Adrenal gland (tissue), 12 donors: ENCODE data around the gene ABAT. TPM values are rescaled to one million over a fixed set of nuclear protein-coding genes. Genes with fewer than 3 reads are reported as not detected.

ENCODE experiments used
- DNase-seq, 7 donors: peaks; one replicate each; pipeline ENCODE4 v3.0.0-alpha.2; 2019 to 2020
- H3K27ac ChIP-seq, 5 donors: fragments of 200-600 bp; sonication (generic) in 4 of 5; 1 replicate in 3 of 5; 2 replicates in 2 of 5; pipeline versions ENCODE4 v1.5.1 to v1.8.0; 2016 to 2020; ENCODE audit warnings: mild to moderate bottlenecking in 1 of 5
- H3K27me3 ChIP-seq: fragments of 200-600 bp; 2 replicates; pipeline ENCODE4 v1.8.0; 2021
- H3K36me3 ChIP-seq, 2 donors: fragments of 200-600 bp; replicated peaks in 1 of 2; 1 replicate in 1 of 2; 2 replicates in 1 of 2; pipeline versions ENCODE4 v1.5.1 to v1.8.0; 2018 to 2022
- H3K4me1 ChIP-seq, 2 donors: fragments of 200-600 bp; replicated peaks in 1 of 2; 1 replicate in 1 of 2; 2 replicates in 1 of 2; pipeline versions ENCODE4 v1.5.1 to v1.8.0; 2018 to 2021
- H3K4me3 ChIP-seq, 4 donors: fragments of 200-600 bp; sonication (generic) in 3 of 4; one replicate each; pipeline ENCODE4 v1.5.1; 2016 to 2018
- H3K9me3 ChIP-seq, 3 donors: fragments of 200-600 bp; sonication (generic) in 1 of 3; replicated peaks in 1 of 3; 1 replicate in 2 of 3; 2 replicates in 1 of 3; pipeline versions ENCODE4 v1.5.1 to v1.8.0; 2016 to 2021
- CTCF ChIP-seq, 6 experiments: fragments of 450-650 bp in 4 of 6; fragments of 200-600 bp in 2 of 6; sonication (generic) in 1 of 6; IDR thresholded peaks; 1 replicate in 5 of 6; 2 replicates in 1 of 6; pipeline versions ENCODE4 v1.5.1 to v1.8.0; 2016 to 2021; ENCODE audit warnings: antibody characterized with exemption in 6 of 6, mild to moderate bottlenecking in 2 of 6, moderate library complexity in 1 of 6
- POLR2A ChIP-seq, 2 donors: fragments of 450-650 bp; IDR thresholded peaks; one replicate each; pipeline ENCODE4 v1.6.1; 2017; ENCODE audit warnings: antibody characterized with exemption in 2 of 2, mild to moderate bottlenecking in 2 of 2, moderate library complexity in 1 of 2
- WGBS, 4 donors: extraction: QIAGEN DNeasy Blood & Tissue Kit in 2 of 4; methylation state at CpG; one replicate each; pipeline versions ENCODE4 v1.1.5 to v1.1.7; 2013 to 2017; 5-methylcytosine and 5-hydroxymethylcytosine counted together
- intact Hi-C, 2 donors: fragments of 100-400 bp; cut with DNase I; formaldehyde crosslinking; loops; one replicate each; pipeline versions ENCODE4 v1.14.1 to v1.15.0; 2022 to 2023
- polyA plus RNA-seq, 3 donors: library from polyadenylated mRNA; stranded (reverse); fragments of 200-250 nt in 2 of 3; fragments of 350-450 nt in 1 of 3; fragmentation: Illumina TruSeq in 1 of 3; extraction: RNeasy Lipid Tissue Mini Kit (QIAGEN cat#74804) in 1 of 3; gene quantifications; one replicate each; pipeline ENCODE4 v1.2.3, GENCODE V29; 2013 to 2014
- total RNA-seq, 9 donors: library from RNA; depleted of rRNA in 4 of 9; stranded (reverse); fragments of >200 nt in 4 of 9; fragments of 120-200 nt in 1 of 9; fragmentation: NEBNext Ultra II Directional in 1 of 9; extraction: Animal tissue kit (Norgen Biotek cat#: 25700) in 1 of 9; gene quantifications; one replicate each; pipeline versions ENCODE4 v1.1.0 to v1.2.4, GENCODE V29; 2013 to 2023
- donor health status: healthy with polysubstance abuse.
- donor health status: Bipolar disorder and iron deficiency.
- donor health status: DM: yes; HTN: yes; CAD: no.
- donor health status: DM: no; HTN: no; CAD: no.
- donor health status: DM: no; HTN: no; CAD: no.
- donor health status: DM: yes; HTN: yes; CAD: no.

The ABAT gene
- total and polyA plus RNA-seq, 12 donors, result 12.1 to 89.2 (median 28.5) TPM

GRCh38 chr16:8660841-8661301 is 13.5 kb upstream of the ABAT start:
- Histone ChIP-seq H3K27ac (no peak overlapping the region), H3K27me3 (no peaks in the 10 kb centered on the region), H3K36me3 (peaks cover 0 to 5% of the 10 kb centered on the region in 2 donors), H3K4me1 (no peaks in the 10 kb centered on the region), H3K4me3 (no peak overlapping the region), H3K9me3 (no peaks in the 10 kb centered on the region)
- DNase-seq, result peak; percentile 61 to 88 (median 76)
- 14 to 24% (median 19%) methylated on average over 8 to 13 of the region's 13 CpGs for WGBS, 4 donors
- no peak for TF ChIP-seq POLR2A (IDR thresholded peaks at IDR 0.05)
- peak; percentile 30 to 89 (median 80) for TF ChIP-seq CTCF (IDR thresholded peaks at IDR 0.05)
- intact Hi-C loops, result loop anchor here (5.0 kb wide), 2 partner anchors 131 to 221 kb away; partner anchors contain the start of gene LITAFD (in 1 of the 2)

- WGBS, 4 donors, result 50 to 74% (median 65%) methylated on average over 4 to 5 of the region's 5 CpGs
- DNase-seq, result no peak
- no peak overlapping the region for H3K27ac ChIP-seq
- no peaks in the 10 kb centered on the region for H3K9me3 ChIP-seq
- TF ChIP-seq CTCF (IDR thresholded peaks at IDR 0.05) (no peak), POLR2A (IDR thresholded peaks at IDR 0.05) (no peak)
- no peaks in the 10 kb centered on the region for H3K4me1 ChIP-seq
- H3K4me3 ChIP-seq, result no peak overlapping the region
- peaks cover 0 to 5% of the 10 kb centered on the region in 2 donors for H3K36me3 ChIP-seq
- H3K27me3 ChIP-seq, result no peaks in the 10 kb centered on the region
- intact Hi-C loops, result loop anchor here (5.0 kb wide), 2 partner anchors 131 to 221 kb away; partner anchors contain the start of gene LITAFD (in 1 of the 2)
These were observed 12.7 kb upstream of the ABAT start for GRCh38 chr16:8661703-8662102.

- no peak for TF ChIP-seq CTCF (IDR thresholded peaks at IDR 0.05)
- TF ChIP-seq POLR2A (IDR thresholded peaks at IDR 0.05), result no peak
- H3K27me3 ChIP-seq, result no peaks in the 10 kb centered on the region
- no peak overlapping the region for H3K4me3 ChIP-seq
- H3K36me3 ChIP-seq, result peaks cover 0 to 5% of the 10 kb centered on the region in 2 donors
- H3K9me3 ChIP-seq, result no peaks in the 10 kb centered on the region
- H3K4me1 ChIP-seq, result no peaks in the 10 kb centered on the region
- no peak for DNase-seq
- no peak overlapping the region for H3K27ac ChIP-seq
- whole genome bisulfite sequencing, 4 donors, result 79 to 87% (median 82%) methylated on average over 9 of the region's 9 CpGs
- intact Hi-C loops, result loop anchor here (5.0 kb wide), 2 partner anchors 129 to 219 kb away; partner anchors contain the start of gene LITAFD (in 1 of the 2)
These were observed 11.0 kb upstream of the ABAT start for GRCh38 chr16:8663192-8664089.

- 82 to 89% (median 87%) methylated on average over 6 of the region's 6 CpGs for WGBS, 4 donors
- peaks cover 0 to 5% of the 10 kb centered on the region in 2 donors for H3K36me3 ChIP-seq
- intact Hi-C loops, result no loop called here
- H3K4me1 ChIP-seq, result no peaks in the 10 kb centered on the region
- DNase-seq, result no peak
- TF ChIP-seq CTCF (IDR thresholded peaks at IDR 0.05) (no peak), POLR2A (IDR thresholded peaks at IDR 0.05) (no peak)
- H3K9me3 ChIP-seq, result no peaks in the 10 kb centered on the region
- no peaks in the 10 kb centered on the region for H3K27me3 ChIP-seq
- no peak overlapping the region for H3K27ac ChIP-seq
- no peak overlapping the region for H3K4me3 ChIP-seq
These were observed 8.9 kb upstream of the ABAT start for GRCh38 chr16:8665529-8665928.
